AG04449 (cell line): ENCODE results near the gene RCOR3.

Source experiments
- CTCF ChIA-PET: fragments of 350-600 bp; formaldehyde crosslinking; extraction: SDS; loops from one replicate; lab custom pipeline; 2021; ENCODE audit warnings: antibody characterized with exemption; lab: Yijun Ruan, JAX
- POLR2A ChIA-PET: fragments of 400-600, 350-600 bp; formaldehyde crosslinking; extraction: SDS; loops from one replicate; lab custom pipeline; 2020; ENCODE audit warnings: antibody characterized with exemption, inconsistent platforms; lab: Yijun Ruan, JAX
- DNase-seq: peaks from one replicate; pipeline ENCODE4 v3.0.0-alpha.2; 2010; ENCODE audit warnings: low read depth, low spot score
- H3K4me3 ChIP-seq: 2 replicates; pipeline ENCODE4 v1.5.1; 2011; ENCODE audit warnings: low read depth, mild to moderate bottlenecking, control low read depth, low read length
- CTCF ChIP-seq: IDR thresholded peaks from one replicate; pipeline ENCODE4 v1.5.1; 2011; ENCODE audit warnings: mild to moderate bottlenecking, moderate library complexity, low read length, control low read depth, inconsistent platforms; ENCODE audit not compliant: insufficient read depth; ENCODE audit errors: missing control alignments

The RCOR3 gene

DNA sequence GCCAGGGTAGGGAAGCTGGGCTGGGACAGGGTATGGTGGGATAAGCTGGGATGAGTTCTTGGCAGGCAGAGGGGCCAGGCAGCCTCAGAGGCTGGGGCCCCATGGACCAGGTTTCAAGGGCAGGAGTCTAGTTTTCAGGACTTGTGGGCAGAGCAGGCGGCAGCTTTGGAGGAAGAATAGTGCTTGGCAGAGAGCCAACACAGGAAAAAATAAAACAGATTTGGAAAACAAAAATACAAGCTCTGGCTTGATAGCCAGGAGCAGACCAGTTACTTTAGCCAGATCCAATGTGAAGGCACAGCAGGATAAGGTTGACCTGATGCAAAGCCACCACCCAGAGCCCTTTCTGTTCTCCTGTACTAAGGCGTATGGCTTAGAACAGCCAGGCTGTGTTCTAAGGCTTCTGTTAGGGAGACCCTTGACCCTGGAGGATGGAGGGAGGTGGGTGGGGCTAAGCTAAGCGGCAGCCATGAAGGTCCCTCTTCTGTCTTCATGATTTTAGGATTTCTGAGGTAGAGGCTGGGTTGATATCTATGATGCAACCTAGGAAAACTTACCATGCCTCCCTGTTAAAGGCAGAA is 73.0 kb downstream of the RCOR3 start:
- TF ChIP-seq CTCF, result no peak
- ChIA-PET CTCF (interaction anchor here (0.9 to 11.1 kb wide), 7 partner anchors 8 to 324 kb away, joined by 3 to 220 read pairs (median 4); no protein-coding TSS in a partner anchor), POLR2A (no interaction called here)
- no peak for DNase-seq
- no peak overlapping the region for H3K4me3 ChIP-seq

- H3K4me3 ChIP-seq, result no peak overlapping the region
- DNase-seq, result no peak
- no peak for TF ChIP-seq CTCF
- ChIA-PET CTCF (interaction anchor here (0.5 to 11.1 kb wide), 7 partner anchors 9 to 1458 kb away, joined by 3 to 220 read pairs (median 5); no protein-coding TSS in a partner anchor), POLR2A (no interaction called here)
These were observed 73.7 kb downstream of the RCOR3 start for GRCh38 chr1:211332830-211333229.

DNA sequence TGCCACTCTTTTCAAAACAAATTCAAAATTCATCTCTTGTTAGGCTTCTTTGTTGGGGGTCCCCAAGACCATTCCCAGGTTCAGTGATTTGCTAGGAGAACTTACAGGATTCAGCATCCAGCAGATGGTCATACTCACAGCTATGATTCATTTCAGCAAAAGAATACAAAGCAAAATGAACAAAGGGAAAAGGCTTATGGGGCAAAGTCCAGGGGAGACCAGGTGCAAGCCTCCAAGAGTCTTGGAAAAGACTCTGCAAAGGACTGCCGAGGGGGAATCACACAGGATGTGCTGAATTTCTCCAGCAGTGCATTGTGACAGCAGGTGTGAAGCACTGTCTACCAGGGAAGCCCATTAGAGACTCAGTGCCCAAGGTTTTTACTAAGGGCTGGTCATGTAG is 74.7 kb downstream of the RCOR3 start:
- H3K4me3 ChIP-seq, result no peak overlapping the region
- TF ChIP-seq CTCF, result no peak
- no peak for DNase-seq
- CTCF ChIA-PET, result interaction anchor here (1.1 to 1.6 kb wide), 3 partner anchors 11 to 135 kb away, joined by 3 to 5 read pairs (median 3); no protein-coding TSS in a partner anchor
- POLR2A ChIA-PET, result no interaction called here

DNA sequence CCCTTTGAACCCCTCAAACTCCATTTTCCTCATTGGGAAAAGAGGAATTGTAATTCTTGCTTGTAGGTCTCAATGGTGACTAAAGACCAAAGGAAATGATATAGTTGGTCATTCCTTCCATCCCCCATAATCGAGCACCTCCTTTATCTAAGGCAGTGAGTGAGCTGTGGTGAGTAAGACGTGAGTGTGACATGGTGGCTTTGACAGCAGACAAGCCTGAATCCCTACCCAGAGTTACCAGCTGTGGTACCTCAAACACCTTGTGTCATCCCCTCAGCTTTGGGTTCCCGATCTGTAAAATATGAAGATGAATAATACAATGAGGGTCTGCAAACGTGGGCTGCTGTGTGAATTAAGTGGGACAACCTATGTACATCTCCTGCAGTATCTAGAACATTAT is 75.8 kb downstream of the RCOR3 start:
- POLR2A ChIA-PET, result no interaction called here
- CTCF ChIA-PET, result interaction anchor here (1.5 to 1.9 kb wide), 2 partner anchors 12 kb away, joined by 3 to 9 read pairs; no protein-coding TSS in a partner anchor
- H3K4me3 ChIP-seq, result no peak overlapping the region
- no peak for DNase-seq
- TF ChIP-seq CTCF, result no peak

DNA sequence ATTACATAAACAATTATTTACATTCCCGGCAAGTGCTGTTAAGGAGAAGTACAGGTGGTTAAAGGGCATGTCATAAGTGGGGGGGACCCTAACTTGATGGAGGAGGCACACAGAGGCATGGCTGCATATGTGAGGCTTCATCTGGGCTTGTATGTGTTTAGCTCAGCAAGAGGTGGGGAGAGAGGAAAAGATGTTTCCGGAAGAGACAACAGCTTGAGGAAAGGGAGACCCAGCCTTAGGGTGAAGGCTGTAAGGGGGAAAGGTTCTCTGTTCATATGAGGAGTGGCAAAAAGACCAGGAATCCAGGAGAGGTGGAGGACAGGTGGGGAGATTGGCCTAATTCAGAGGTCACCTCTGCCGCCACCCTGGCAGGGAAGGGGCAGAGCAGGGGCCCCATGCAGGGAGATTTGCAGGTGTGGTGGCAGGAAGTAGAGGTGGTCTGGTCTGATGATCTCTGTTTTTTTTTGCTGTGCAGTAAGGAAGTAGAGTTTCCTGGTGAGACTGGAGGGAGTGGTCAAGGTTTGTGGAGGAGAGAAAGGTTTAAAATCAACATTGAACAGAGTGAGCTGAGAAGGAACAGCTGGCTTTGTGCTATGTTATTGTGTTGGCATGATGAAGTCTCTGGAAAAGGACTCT is 76.5 kb downstream of the RCOR3 start:
- POLR2A ChIA-PET, result no interaction called here
- H3K4me3 ChIP-seq, result no peak overlapping the region
- no peak for DNase-seq
- no peak for TF ChIP-seq CTCF
- CTCF ChIA-PET, result interaction anchor here (1.2 to 1.9 kb wide), 3 partner anchors 9 to 13 kb away, joined by 3 to 9 read pairs (median 3); partner anchors contain the start of gene TRAF5

- TF ChIP-seq CTCF, result no peak
- ChIA-PET POLR2A (no interaction called here), CTCF (interaction anchor here (1.2 to 2.0 kb wide), 3 partner anchors 9 to 13 kb away, joined by 3 to 9 read pairs (median 6); partner anchors contain the start of gene TRAF5)
- H3K4me3 ChIP-seq, result no peak overlapping the region
- DNase-seq, result no peak
These were observed 77.0 kb downstream of the RCOR3 start for GRCh38 chr1:211336161-211336560.
